BLaER1 (cell line): ENCODE results near the gene MAP2K2.

Experiments
- H3K27ac ChIP-seq: shearing (Covaris generic); formaldehyde crosslinking; 2 replicates; pipeline ENCODE4 v1.8.1; 2022
- H3K27me3 ChIP-seq: shearing (Covaris generic); formaldehyde crosslinking; 2 replicates; pipeline ENCODE4 v1.8.1; 2022
- H3K36me3 ChIP-seq: shearing (Covaris generic); formaldehyde crosslinking; 2 replicates; pipeline ENCODE4 v1.8.1; 2022
- H3K4me1 ChIP-seq: shearing (Covaris generic); formaldehyde crosslinking; 2 replicates; pipeline ENCODE4 v1.8.1; 2022
- H3K4me2 ChIP-seq: shearing (Covaris generic); formaldehyde crosslinking; 2 replicates; pipeline ENCODE4 v1.8.1; 2022
- H3K4me3 ChIP-seq: shearing (Covaris generic); formaldehyde crosslinking; 2 replicates; pipeline ENCODE4 v1.8.1; 2022
- H3K9ac ChIP-seq: shearing (Covaris generic); formaldehyde crosslinking; 2 replicates; pipeline ENCODE4 v1.8.1; 2022
- H3K9me3 ChIP-seq: shearing (Covaris generic); formaldehyde crosslinking; 2 replicates; pipeline ENCODE4 v1.8.1; 2022
- H4K20me1 ChIP-seq: shearing (Covaris generic); formaldehyde crosslinking; 2 replicates; pipeline ENCODE4 v1.8.1; 2022
- Cebpa-rat ChIP-seq: shearing (Covaris generic); IDR thresholded peaks from 2 replicates; pipeline ENCODE4 v1.8.1; 2022

MAP2K2 gene

DNA sequence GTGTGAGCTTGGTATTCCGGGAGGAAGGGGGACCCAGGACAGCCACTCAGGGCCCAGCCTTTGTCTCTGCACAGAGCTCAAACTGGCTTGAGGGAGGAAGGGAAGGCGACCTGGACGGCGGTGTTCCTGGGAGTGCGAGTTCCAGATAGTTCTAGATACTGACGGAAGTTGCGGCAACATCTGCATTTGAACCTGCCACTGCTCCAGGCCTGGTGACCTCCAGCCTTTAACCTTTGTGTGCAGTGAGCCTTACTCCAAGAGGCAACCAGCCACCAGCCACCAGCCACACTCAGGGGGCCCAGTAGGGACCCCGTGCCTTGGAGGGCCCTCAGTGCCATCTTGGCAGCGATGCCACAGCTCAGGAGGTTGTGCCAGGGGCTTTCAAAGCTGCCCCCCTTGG lies 41.8 kb downstream of the MAP2K2 start:
- H3K9me3 ChIP-seq, result no peaks in the 10 kb centered on the region
- no peak overlapping the region for H3K4me3 ChIP-seq
- no peak for TF ChIP-seq Cebpa-rat
- H3K27ac ChIP-seq, result no peak overlapping the region
- H3K4me2 ChIP-seq, result no peak overlapping the region
- no peaks in the 10 kb centered on the region for H3K27me3 ChIP-seq
- no peaks in the 10 kb centered on the region for H4K20me1 ChIP-seq
- H3K36me3 ChIP-seq, result no peaks in the 10 kb centered on the region
- no peak overlapping the region for H3K9ac ChIP-seq
- H3K4me1 ChIP-seq, result peaks cover 69% of the 10 kb centered on the region

- Histone ChIP-seq H3K9me3 (no peaks in the 10 kb centered on the region), H3K36me3 (no peaks in the 10 kb centered on the region), H3K4me3 (no peak overlapping the region), H3K27ac (no peak overlapping the region), H3K4me2 (no peak overlapping the region), H3K27me3 (no peaks in the 10 kb centered on the region), H3K9ac (no peak overlapping the region), H3K4me1 (peaks cover 69% of the 10 kb centered on the region), H4K20me1 (no peaks in the 10 kb centered on the region)
- no peak for TF ChIP-seq Cebpa-rat
Measured at GRCh38 chr19:4081441-4082129, 42.3 kb downstream of the MAP2K2 start.

GRCh38 chr19:4080473-4080872 lies 43.4 kb downstream of the MAP2K2 start:
- Histone ChIP-seq H3K9ac (no peak overlapping the region), H3K4me2 (no peak overlapping the region)

GRCh38 chr19:4077800-4078684 lies 45.9 kb downstream of the MAP2K2 start:
- Histone ChIP-seq H3K9ac (peak overlapping the region; percentile 75), H3K4me3 (peak overlapping the region; percentile 59), H3K36me3 (no peaks in the 10 kb centered on the region), H3K4me2 (peak overlapping the region; percentile 95), H3K4me1 (peaks cover 56% of the 10 kb centered on the region), H3K27ac (peak overlapping the region; percentile 87), H3K27me3 (no peaks in the 10 kb centered on the region), H3K9me3 (no peaks in the 10 kb centered on the region), H4K20me1 (no peaks in the 10 kb centered on the region)
- TF ChIP-seq Cebpa-rat, result no peak

More at GRCh38 chr19:4080473-4080872, 43.4 kb downstream of the MAP2K2 start:
- Histone ChIP-seq H3K9me3 (no peaks in the 10 kb centered on the region), H4K20me1 (no peaks in the 10 kb centered on the region), H3K36me3 (no peaks in the 10 kb centered on the region), H3K27me3 (no peaks in the 10 kb centered on the region), H3K27ac (no peak overlapping the region), H3K4me1 (peaks cover 61% of the 10 kb centered on the region), H3K4me3 (no peak overlapping the region)
- no peak for TF ChIP-seq Cebpa-rat

DNA sequence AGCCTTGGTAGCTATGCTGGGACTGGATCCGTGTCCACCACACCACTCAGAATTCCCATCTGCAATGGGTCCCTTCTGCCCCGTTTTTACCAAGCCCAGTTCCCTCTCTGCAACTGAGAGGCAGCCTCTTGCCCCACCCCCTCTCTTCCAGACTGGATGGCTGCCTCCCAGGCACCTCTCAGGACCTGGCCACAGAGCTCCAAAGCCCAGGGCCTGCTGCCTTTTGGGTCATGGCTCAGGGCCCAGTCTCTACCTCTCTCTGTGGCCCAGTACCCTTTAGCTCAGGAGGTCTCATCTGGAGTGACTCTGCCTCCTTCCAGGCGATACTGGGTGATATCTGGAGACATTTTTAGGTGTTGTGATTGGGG lies 46.9 kb downstream of the MAP2K2 start:
- no peaks in the 10 kb centered on the region for H3K9me3 ChIP-seq
- no peak for TF ChIP-seq Cebpa-rat
- H4K20me1 ChIP-seq, result no peaks in the 10 kb centered on the region
- H3K4me3 ChIP-seq, result peak overlapping the region; percentile 59; the same call in 1 of the 2 replicates
- peaks cover 52% of the 10 kb centered on the region for H3K4me1 ChIP-seq
- no peaks in the 10 kb centered on the region for H3K36me3 ChIP-seq
- H3K9ac ChIP-seq, result peak overlapping the region; percentile 75
- H3K27ac ChIP-seq, result peak overlapping the region; percentile 87
- H3K4me2 ChIP-seq, result peak overlapping the region; percentile 95
- H3K27me3 ChIP-seq, result no peaks in the 10 kb centered on the region

- 0 out of 2 replicates have a peak overlapping the region, but pooled peaks have one; percentile 15 for H3K27ac ChIP-seq
- 0 out of 2 replicates have a peak overlapping the region, but pooled peaks have one; percentile 42 for H3K4me2 ChIP-seq
- H3K27me3 ChIP-seq, result no peaks in the 10 kb centered on the region
- peaks cover 50% of the 10 kb centered on the region for H3K4me1 ChIP-seq
- no peaks in the 10 kb centered on the region for H3K36me3 ChIP-seq
- no peaks in the 10 kb centered on the region for H3K9me3 ChIP-seq
- H4K20me1 ChIP-seq, result no peaks in the 10 kb centered on the region
- H3K4me3 ChIP-seq, result no peak overlapping the region
- TF ChIP-seq Cebpa-rat, result no peak
- H3K9ac ChIP-seq, result no peak overlapping the region
Measured at GRCh38 chr19:4075373-4075772, 48.5 kb downstream of the MAP2K2 start.

DNA sequence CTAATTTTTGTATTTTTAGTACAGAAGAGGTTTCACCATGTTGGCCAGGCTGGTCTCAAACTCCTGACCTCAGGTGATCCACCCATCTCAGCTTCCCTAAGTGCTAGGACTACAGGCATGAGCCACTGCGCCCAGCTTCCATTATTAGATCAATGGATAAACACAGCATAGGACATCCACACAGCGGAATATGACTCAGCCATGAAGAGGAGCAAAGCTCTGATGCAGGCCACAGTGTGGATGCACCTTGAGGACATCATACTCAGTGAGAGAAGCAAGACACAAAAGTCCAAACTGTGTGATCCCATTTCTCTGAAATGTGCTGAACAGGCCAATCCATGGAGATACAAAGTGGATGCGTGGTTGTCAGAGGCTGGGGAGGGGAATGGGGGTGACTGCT lies 52.3 kb downstream of the MAP2K2 start:
- H3K27ac ChIP-seq, result no peak overlapping the region

GRCh38 chr19:4069331-4069959 lies 54.5 kb downstream of the MAP2K2 start:
- Histone ChIP-seq H3K27ac (no peak overlapping the region), H3K4me1 (peaks cover 28% of the 10 kb centered on the region), H3K27me3 (no peaks in the 10 kb centered on the region), H3K9ac (no peak overlapping the region), H3K36me3 (no peaks in the 10 kb centered on the region), H3K9me3 (no peaks in the 10 kb centered on the region), H3K4me2 (peak overlapping the region; percentile 93), H3K4me3 (no peak overlapping the region), H4K20me1 (peaks cover 8% of the 10 kb centered on the region)
- no peak for TF ChIP-seq Cebpa-rat

More for the DNA sequence above, 52.3 kb downstream of the MAP2K2 start:
- peaks cover 41% of the 10 kb centered on the region for H3K4me1 ChIP-seq
- H3K4me3 ChIP-seq, result no peak overlapping the region
- H3K9ac ChIP-seq, result no peak overlapping the region
- no peaks in the 10 kb centered on the region for H3K9me3 ChIP-seq
- TF ChIP-seq Cebpa-rat, result no peak
- no peak overlapping the region for H3K4me2 ChIP-seq
- H3K36me3 ChIP-seq, result no peaks in the 10 kb centered on the region
- no peaks in the 10 kb centered on the region for H4K20me1 ChIP-seq
- H3K27me3 ChIP-seq, result no peaks in the 10 kb centered on the region

GRCh38 chr19:4068047-4068966 lies 55.6 kb downstream of the MAP2K2 start:
- peaks cover 7% of the 10 kb centered on the region for H3K36me3 ChIP-seq
- TF ChIP-seq Cebpa-rat, result no peak
- H3K4me1 ChIP-seq, result peaks cover 31% of the 10 kb centered on the region
- H3K4me3 ChIP-seq, result peak overlapping the region; percentile 89
- peak overlapping the region; percentile 90 for H3K27ac ChIP-seq
- H4K20me1 ChIP-seq, result peaks cover 19% of the 10 kb centered on the region
- no peaks in the 10 kb centered on the region for H3K9me3 ChIP-seq
- peak overlapping the region; percentile 93 for H3K4me2 ChIP-seq
- peak overlapping the region; percentile 93 for H3K9ac ChIP-seq
- no peaks in the 10 kb centered on the region for H3K27me3 ChIP-seq
